DOHH2 (cell line): ENCODE data around the gene COX17.
A peak's percentile ranks its signal among the peaks of the same experiment; 100 is the strongest.

ENCODE experiments used
- EZH2phosphoT487 ChIP-seq: fragments of 200-600 bp; sonication (generic); IDR thresholded peaks from 2 replicates; pipeline ENCODE4 v1.6.1; 2017; ENCODE audit warnings: borderline replicate concordance, mild to moderate bottlenecking, antibody characterized with exemption, low read length, moderate library complexity, mixed read lengths
- TF ChIP-seq, protein P1 (sequence below): fragments of 200-600 bp; sonication (generic); IDR thresholded peaks from one replicate; pipeline ENCODE4 v1.5.1; 2014; ENCODE audit warnings: antibody characterized with exemption, mild to moderate bottlenecking, low read depth, low read length; ENCODE audit not compliant: poor library complexity, severe bottlenecking

DNA sequence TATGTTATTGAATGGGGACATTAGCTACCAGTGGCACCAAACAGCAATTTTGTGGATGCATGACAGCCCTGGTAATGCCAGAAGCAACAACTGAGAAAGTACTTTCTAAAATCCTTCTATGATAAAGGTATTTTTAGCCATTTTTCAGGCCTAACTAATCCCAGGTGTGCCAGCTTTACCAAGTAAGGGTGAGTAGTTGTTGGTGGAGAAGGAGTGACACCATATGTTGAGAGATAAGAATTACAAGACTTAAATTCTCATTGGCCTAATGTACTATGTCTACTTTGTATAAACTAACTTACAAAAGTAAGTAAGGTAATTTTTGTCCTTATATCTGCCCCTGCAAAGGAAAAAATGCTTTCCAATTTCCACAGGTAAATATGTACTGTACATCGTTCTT, 4.1 kb upstream of the COX17 start:
- TF ChIP-seq, protein P1, sequence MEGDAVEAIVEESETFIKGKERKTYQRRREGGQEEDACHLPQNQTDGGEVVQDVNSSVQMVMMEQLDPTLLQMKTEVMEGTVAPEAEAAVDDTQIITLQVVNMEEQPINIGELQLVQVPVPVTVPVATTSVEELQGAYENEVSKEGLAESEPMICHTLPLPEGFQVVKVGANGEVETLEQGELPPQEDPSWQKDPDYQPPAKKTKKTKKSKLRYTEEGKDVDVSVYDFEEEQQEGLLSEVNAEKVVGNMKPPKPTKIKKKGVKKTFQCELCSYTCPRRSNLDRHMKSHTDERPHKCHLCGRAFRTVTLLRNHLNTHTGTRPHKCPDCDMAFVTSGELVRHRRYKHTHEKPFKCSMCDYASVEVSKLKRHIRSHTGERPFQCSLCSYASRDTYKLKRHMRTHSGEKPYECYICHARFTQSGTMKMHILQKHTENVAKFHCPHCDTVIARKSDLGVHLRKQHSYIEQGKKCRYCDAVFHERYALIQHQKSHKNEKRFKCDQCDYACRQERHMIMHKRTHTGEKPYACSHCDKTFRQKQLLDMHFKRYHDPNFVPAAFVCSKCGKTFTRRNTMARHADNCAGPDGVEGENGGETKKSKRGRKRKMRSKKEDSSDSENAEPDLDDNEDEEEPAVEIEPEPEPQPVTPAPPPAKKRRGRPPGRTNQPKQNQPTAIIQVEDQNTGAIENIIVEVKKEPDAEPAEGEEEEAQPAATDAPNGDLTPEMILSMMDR: peak; percentile 61
- no peak for TF ChIP-seq EZH2phosphoT487
